H1 (cell line): ENCODE data around the gene OPHN1. TPM values are rescaled to one million over a fixed set of nuclear protein-coding genes. Genes with fewer than 3 reads are reported as not detected.

Source experiments
- CTCF ChIA-PET: fragments of 300-600 bp; sonication (Branson Sonifier 250); formaldehyde crosslinking; loops from one replicate; lab custom pipeline; 2021; ENCODE audit not compliant: partially characterized antibody; lab: Charles Lee
- POLR2A ChIA-PET: fragments of 300-600 bp; sonication (Branson Sonifier 250); formaldehyde crosslinking; loops from one replicate; lab custom pipeline; 2021; ENCODE audit warnings: inconsistent platforms; ENCODE audit not compliant: partially characterized antibody; lab: Charles Lee
- DNase-seq, 2 experiments: peaks; one replicate each; pipeline versions ENCODE4 v3.0.0 to v3.0.0-alpha.2; 2010 to 2022; ENCODE audit warnings: low spot score in 2 of 2, low read depth in 1 of 2, mixed read lengths in 1 of 2
- FAIRE-seq: peaks from 2 replicates; lab custom pipeline; 2011; peaks lifted over from hg19 to GRCh38; lab: Jason Lieb, UNC
- H2AFZ ChIP-seq: 2 replicates; pipeline ENCODE4 v1.8.1; 2012; ENCODE audit warnings: low read length, inconsistent platforms
- H2AK5ac ChIP-seq: 2 replicates; pipeline ENCODE4 v1.6.1; 2013; ENCODE audit warnings: low read depth, low read length
- H2BK120ac ChIP-seq: replicated peaks from 2 replicates; pipeline ENCODE3; 2013; ENCODE audit warnings: low read depth, low read length, inconsistent platforms
- H2BK12ac ChIP-seq: 2 replicates; pipeline ENCODE4 v1.6.1; 2013; ENCODE audit warnings: low read depth, low read length
- H2BK15ac ChIP-seq: 2 replicates; pipeline ENCODE4 v1.6.1; 2013; ENCODE audit warnings: low read length
- H2BK20ac ChIP-seq: 2 replicates; pipeline ENCODE4 v1.6.1; 2013; ENCODE audit warnings: low read length
- H2BK5ac ChIP-seq: 2 replicates; pipeline ENCODE4 v1.6.1; 2013; ENCODE audit warnings: low read depth, low read length
- H3K14ac ChIP-seq: 2 replicates; pipeline ENCODE4 v1.6.1; 2013; ENCODE audit warnings: inconsistent platforms; ENCODE audit not compliant: insufficient read length
- H3K18ac ChIP-seq: 2 replicates; pipeline ENCODE4 v1.6.1; 2013; ENCODE audit warnings: low read length; ENCODE audit errors: extremely low read depth
- H3K23ac ChIP-seq: 2 replicates; pipeline ENCODE4 v1.6.1; 2013; ENCODE audit warnings: inconsistent platforms; ENCODE audit not compliant: insufficient read length
- H3K23me2 ChIP-seq: 2 replicates; pipeline ENCODE4 v1.6.1; 2013; ENCODE audit warnings: low read depth, low read length
- H3K27ac ChIP-seq: 2 replicates; pipeline ENCODE4 v1.6.1; 2011; ENCODE audit warnings: low read depth, low read length, inconsistent platforms
- H3K27me3 ChIP-seq, 4 experiments: replicated peaks in 1 of 4; 1 replicate in 1 of 4; 2 replicates in 3 of 4; pipeline versions ENCODE4 v1.6.1 to v1.8.1; 2011 to 2013; ENCODE audit warnings: low read length in 3 of 4, mild to moderate bottlenecking in 3 of 4, inconsistent platforms in 2 of 4, mixed read lengths in 2 of 4, moderate library complexity in 1 of 4; ENCODE audit not compliant: control insufficient read depth in 3 of 4, insufficient read depth in 3 of 4; ENCODE audit errors: extremely low read depth in 1 of 4
- H3K36me3 ChIP-seq, 4 experiments: 2 replicates each; pipeline versions ENCODE4 v1.6.1 to v1.8.1; 2011 to 2013; ENCODE audit warnings: mild to moderate bottlenecking in 4 of 4, low read length in 3 of 4, moderate library complexity in 2 of 4, control low read depth in 1 of 4, inconsistent platforms in 1 of 4; ENCODE audit not compliant: insufficient read depth in 4 of 4, control insufficient read depth in 2 of 4
- H3K4ac ChIP-seq: replicated peaks from 2 replicates; pipeline ENCODE3; 2013; ENCODE audit warnings: low read length, low read depth, mixed read lengths, inconsistent platforms; ENCODE audit not compliant: insufficient read length
- H3K4me1 ChIP-seq, 4 experiments: replicated peaks in 1 of 4; 1 replicate in 1 of 4; 2 replicates in 3 of 4; pipeline versions ENCODE4 v1.6.1 to v1.8.1; 2011 to 2013; ENCODE audit warnings: low read length in 3 of 4, inconsistent platforms in 2 of 4, mixed read lengths in 1 of 4; ENCODE audit not compliant: insufficient read depth in 4 of 4, control insufficient read depth in 3 of 4
- H3K4me2 ChIP-seq, 2 experiments: 2 replicates each; pipeline versions ENCODE4 v1.6.1 to v1.8.1; 2011 to 2013; ENCODE audit warnings: low read depth in 2 of 2, low read length in 2 of 2, control low read depth in 1 of 2, inconsistent platforms in 1 of 2, mild to moderate bottlenecking in 1 of 2; ENCODE audit not compliant: insufficient read depth in 1 of 2
- H3K4me3 ChIP-seq, 4 experiments: fragments of 200-600, 300-600 bp in 1 of 4; sonication (generic), shearing (Covaris generic), sonication (Bioruptor Twin) in 1 of 4; 2 replicates each; pipeline versions ENCODE4 v1.5.1 to v1.8.1; 2011 to 2016; ENCODE audit warnings: low read length in 4 of 4, low read depth in 3 of 4, control low read depth in 2 of 4, inconsistent platforms in 2 of 4, mild to moderate bottlenecking in 2 of 4, mixed read lengths in 1 of 4, moderate library complexity in 1 of 4; ENCODE audit not compliant: insufficient read depth in 2 of 4; ENCODE audit errors: extremely low read depth in 1 of 4
- H3K56ac ChIP-seq: replicated peaks from 2 replicates; pipeline ENCODE3; 2013; ENCODE audit warnings: low read depth, mild to moderate bottlenecking, mixed read lengths, low read length, inconsistent platforms; ENCODE audit not compliant: insufficient read length
- H3K79me1 ChIP-seq: 2 replicates; pipeline ENCODE4 v1.6.1; 2013; ENCODE audit warnings: low read depth, low read length, control low read depth
- H3K79me2 ChIP-seq, 2 experiments: 2 replicates each; pipeline versions ENCODE4 v1.6.1 to v1.8.1; 2012 to 2013; ENCODE audit warnings: low read length in 2 of 2, mild to moderate bottlenecking in 2 of 2, inconsistent platforms in 1 of 2; ENCODE audit not compliant: insufficient read depth in 2 of 2, control insufficient read depth in 1 of 2
- H3K9ac ChIP-seq, 4 experiments: replicated peaks in 1 of 4; 1 replicate in 1 of 4; 2 replicates in 3 of 4; pipeline versions ENCODE4 v1.6.1 to v1.8.1; 2011 to 2013; ENCODE audit warnings: low read depth in 3 of 4, low read length in 3 of 4, control low read depth in 2 of 4, mild to moderate bottlenecking in 2 of 4, moderate library complexity in 2 of 4, inconsistent platforms in 1 of 4; ENCODE audit errors: extremely low read depth in 1 of 4
- H3K9me3 ChIP-seq, 2 experiments: 2 replicates each; pipeline versions ENCODE4 v1.6.1 to v1.8.1; 2012 to 2013; ENCODE audit warnings: mild to moderate bottlenecking in 2 of 2, moderate library complexity in 2 of 2, control low read depth in 1 of 2, inconsistent platforms in 1 of 2, low read depth in 1 of 2, low read length in 1 of 2, mixed read lengths in 1 of 2; ENCODE audit not compliant: insufficient read depth in 2 of 2
- H4K20me1 ChIP-seq, 2 experiments: replicated peaks in 1 of 2; 2 replicates each; pipeline versions ENCODE3 to v1.8.1; 2011 to 2013; ENCODE audit warnings: inconsistent platforms in 2 of 2, low read length in 2 of 2, mild to moderate bottlenecking in 1 of 2; ENCODE audit not compliant: insufficient read depth in 2 of 2, control insufficient read depth in 1 of 2
- H4K5ac ChIP-seq: 2 replicates; pipeline ENCODE4 v1.6.1; 2013; ENCODE audit warnings: low read length, low read depth, mixed read lengths, inconsistent platforms; ENCODE audit not compliant: insufficient read length
- H4K8ac ChIP-seq: 2 replicates; pipeline ENCODE4 v1.8.0; 2013; ENCODE audit warnings: mild to moderate bottlenecking, moderate library complexity, low read length, inconsistent platforms; ENCODE audit not compliant: insufficient read depth; ENCODE audit errors: extremely low read depth
- H4K91ac ChIP-seq: replicated peaks from 2 replicates; pipeline ENCODE3; 2013; ENCODE audit warnings: low read length, mixed read lengths, inconsistent platforms; ENCODE audit not compliant: insufficient read length
- RXRA ChIP-seq: IDR thresholded peaks from 2 replicates; pipeline ENCODE4 v1.6.1; 2011; ENCODE audit warnings: low read depth, mild to moderate bottlenecking, low read length, moderate library complexity; ENCODE audit not compliant: insufficient read depth
- WGBS, 2 experiments: shearing (Covaris generic) in 1 of 2; methylation state at CpG; one replicate each; pipeline versions ENCODE4 v1.1.6 to v1.1.7; 2013 to 2015; ENCODE audit warnings: low lambda C conversion rate in 2 of 2, mixed read lengths in 2 of 2, inconsistent platforms in 1 of 2, low coverage in 1 of 2, missing lambda C conversion rate in 1 of 2; ENCODE audit not compliant: insufficient replicate concordance in 2 of 2, insufficient coverage in 1 of 2, insufficient read length in 1 of 2; ENCODE audit errors: extremely low coverage in 1 of 2, missing lambda C conversion rate in 1 of 2; 5-methylcytosine and 5-hydroxymethylcytosine counted together
- polyA plus RNA-seq, 7 experiments: library from polyadenylated mRNA; depleted of rRNA in 3 of 7; stranded (reverse) in 5 of 7; unstranded in 2 of 7; fragments of >200 nt in 5 of 7; fragments of 200-250 nt in 2 of 7; gene quantifications; 1 replicate in 5 of 7; 2 replicates in 1 of 7; 4 replicates in 1 of 7; pipeline versions ENCODE4 v1.2.1 to v1.2.3, GENCODE V29; 2011 to 2013; ENCODE audit warnings: missing spikeins in 2 of 7, mixed read lengths in 2 of 7
- total RNA-seq: library from RNA; stranded (reverse); fragmentation: NEBNext Ultra II Directional; extraction: Animal tissue kit (Norgen Biotek cat#: 25700); gene quantifications from 2 replicates; pipeline ENCODE4 v1.2.1, GENCODE V29; 2021

OPHN1 gene
- total and polyA plus RNA-seq, 2 of the 8 experiments (the other 6 are each of a cell fraction or from before 2014, with no cell fraction given): 1.2 to 3.5 TPM

GRCh38 chrX:68345025-68345424 lies 88.3 kb downstream of the OPHN1 start:
- FAIRE-seq (peak; percentile 7), DNase-seq (no peak)
- H3K4me3 ChIP-seq: no peak overlapping the region
- no peaks in the 10 kb centered on the region for H3K23me2 ChIP-seq
- H3K27me3 ChIP-seq: no peaks in the 10 kb centered on the region
- no peak overlapping the region for H3K4me2 ChIP-seq
- no peak for TF ChIP-seq RXRA
- H2AFZ ChIP-seq: no peak overlapping the region
- no peaks in the 10 kb centered on the region for H3K9me3 ChIP-seq
- H2AK5ac ChIP-seq: no peak overlapping the region
- no peaks in the 10 kb centered on the region for H3K79me2 ChIP-seq
- no peak overlapping the region for H3K27ac ChIP-seq
- no peaks in the 10 kb centered on the region for H3K36me3 ChIP-seq
- H4K20me1 ChIP-seq: no peaks in the 10 kb centered on the region
- no peak overlapping the region for H2BK12ac ChIP-seq
- no peak overlapping the region for H3K9ac ChIP-seq
- no peak overlapping the region for H2BK15ac ChIP-seq
- ChIA-PET POLR2A (no interaction called here), CTCF (no interaction called here)
- H3K56ac ChIP-seq: no peak overlapping the region
- no peak overlapping the region for H3K23ac ChIP-seq
- no peak overlapping the region for H2BK5ac ChIP-seq
- H4K91ac ChIP-seq: no peak overlapping the region
- H3K79me1 ChIP-seq: no peaks in the 10 kb centered on the region
- H2BK20ac ChIP-seq: no peak overlapping the region
- WGBS, 2 experiments: 75% methylated on average over 1 of the region's 1 CpG; no CpG with 5 or more reads in 1 of the 2 experiments
- H3K4ac ChIP-seq: no peak overlapping the region
- H3K14ac ChIP-seq: no peak overlapping the region
- H3K18ac ChIP-seq: no peak overlapping the region
- no peak overlapping the region for H4K8ac ChIP-seq
- H2BK120ac ChIP-seq: no peak overlapping the region
- H3K4me1 ChIP-seq: no peaks in the 10 kb centered on the region
- H4K5ac ChIP-seq: no peak overlapping the region
